PC-9 (cell line): ENCODE measurements around the gene DNASE2. TPM values are rescaled to one million over a fixed set of nuclear protein-coding genes. Genes with fewer than 3 reads are reported as not detected.

Source experiments
- BruUV-seq: library from RNA; stranded (reverse); fragments of 400-500 nt; replicated peaks from 2 replicates; lab custom pipeline; 2021; lab: Mats Ljungman, UMichigan
- CTCF ChIA-PET: fragments of 300-600 bp; sonication (Branson Sonifier 250); formaldehyde crosslinking; loops from one replicate; lab custom pipeline; 2022; ENCODE audit warnings: antibody characterized with exemption; lab: Charles Lee
- POLR2A ChIA-PET: fragments of 300-600 bp; sonication (Branson Sonifier 250); formaldehyde crosslinking; loops from one replicate; lab custom pipeline; 2022; ENCODE audit warnings: antibody characterized with exemption; ENCODE audit not compliant: unreplicated experiment; lab: Charles Lee
- DNase-seq, 2 experiments: peaks; one replicate each; pipeline versions ENCODE4 v3.0.0 to v3.0.0-alpha.2; 2015 to 2022; ENCODE audit warnings: mixed read lengths in 1 of 2
- H2AFZ ChIP-seq: fragments of 200-600 bp; sonication (generic); 2 replicates; pipeline ENCODE4 v1.8.1; 2017; ENCODE audit warnings: antibody characterized with exemption
- H3F3A ChIP-seq: fragments of 200-600 bp; sonication (generic); 2 replicates; pipeline ENCODE4 v1.8.1; 2017; ENCODE audit warnings: antibody characterized with exemption, mild to moderate bottlenecking, low read depth; ENCODE audit not compliant: insufficient read depth
- H3K27ac ChIP-seq: fragments of 200-600 bp; sonication (generic); 2 replicates; pipeline ENCODE4 v1.6.1; 2016; ENCODE audit warnings: mixed run types
- H3K27me3 ChIP-seq: fragments of 200-600 bp; sonication (generic); 2 replicates; pipeline ENCODE4 v1.6.1; 2016; ENCODE audit warnings: low read depth, mixed run types; ENCODE audit not compliant: insufficient read depth
- H3K36me3 ChIP-seq: fragments of 200-600 bp; sonication (generic); 2 replicates; pipeline ENCODE4 v1.6.1; 2016; ENCODE audit warnings: low read depth, mixed run types
- H3K4me1 ChIP-seq: fragments of 200-600 bp; sonication (generic); replicated peaks from 2 replicates; pipeline ENCODE4 v1.6.1; 2016; ENCODE audit warnings: mixed run types; ENCODE audit not compliant: insufficient read depth
- H3K4me2 ChIP-seq: fragments of 200-600 bp; sonication (generic); 2 replicates; pipeline ENCODE4 v1.6.1; 2017; ENCODE audit warnings: mixed run types
- H3K4me3 ChIP-seq: fragments of 200-600 bp; sonication (generic); 2 replicates; pipeline ENCODE4 v1.6.1; 2016; ENCODE audit warnings: mixed run types
- H3K79me2 ChIP-seq: fragments of 200-600 bp; sonication (generic); 2 replicates; pipeline ENCODE4 v1.6.1; 2017; ENCODE audit warnings: low read depth, mixed run types
- H3K9me2 ChIP-seq: fragments of 200-600 bp; sonication (generic); 2 replicates; pipeline ENCODE4 v1.8.1; 2017; ENCODE audit warnings: mild to moderate bottlenecking; ENCODE audit not compliant: insufficient read depth
- H3K9me3 ChIP-seq: fragments of 200-600 bp; sonication (generic); 2 replicates; pipeline ENCODE4 v1.8.1; 2016; ENCODE audit warnings: low read depth; ENCODE audit not compliant: insufficient read depth
- H4K20me1 ChIP-seq: fragments of 200-600 bp; sonication (generic); 2 replicates; pipeline ENCODE4 v1.8.1; 2017; ENCODE audit not compliant: insufficient read depth
- EZH2 ChIP-seq: fragments of 200-600 bp; sonication (generic); IDR thresholded peaks from 2 replicates; pipeline ENCODE4 v1.8.0; 2017; ENCODE audit warnings: antibody characterized with exemption, low read depth
- intact Hi-C: fragments of 100-400 bp; cut with micrococcal nuclease; formaldehyde crosslinking; loops from one replicate; pipeline ENCODE4 v1.10.0; 2022; ENCODE audit not compliant: unreplicated experiment
- total RNA-seq: library from RNA; stranded (reverse); gene quantifications from 2 replicates; pipeline ENCODE4 v1.2.3, GENCODE V29; 2021
- TF ChIP-seq, protein P1 (sequence below): fragments of 200-600 bp; sonication (generic); conservative IDR thresholded peaks from 2 replicates; pipeline ENCODE4 v1.6.1; 2017; ENCODE audit warnings: mixed run types, antibody characterized with exemption, mild to moderate bottlenecking, moderate library complexity

Gene DNASE2
- total RNA-seq, 1 experiment from 2014 or later, result 68.4 TPM

DNA sequence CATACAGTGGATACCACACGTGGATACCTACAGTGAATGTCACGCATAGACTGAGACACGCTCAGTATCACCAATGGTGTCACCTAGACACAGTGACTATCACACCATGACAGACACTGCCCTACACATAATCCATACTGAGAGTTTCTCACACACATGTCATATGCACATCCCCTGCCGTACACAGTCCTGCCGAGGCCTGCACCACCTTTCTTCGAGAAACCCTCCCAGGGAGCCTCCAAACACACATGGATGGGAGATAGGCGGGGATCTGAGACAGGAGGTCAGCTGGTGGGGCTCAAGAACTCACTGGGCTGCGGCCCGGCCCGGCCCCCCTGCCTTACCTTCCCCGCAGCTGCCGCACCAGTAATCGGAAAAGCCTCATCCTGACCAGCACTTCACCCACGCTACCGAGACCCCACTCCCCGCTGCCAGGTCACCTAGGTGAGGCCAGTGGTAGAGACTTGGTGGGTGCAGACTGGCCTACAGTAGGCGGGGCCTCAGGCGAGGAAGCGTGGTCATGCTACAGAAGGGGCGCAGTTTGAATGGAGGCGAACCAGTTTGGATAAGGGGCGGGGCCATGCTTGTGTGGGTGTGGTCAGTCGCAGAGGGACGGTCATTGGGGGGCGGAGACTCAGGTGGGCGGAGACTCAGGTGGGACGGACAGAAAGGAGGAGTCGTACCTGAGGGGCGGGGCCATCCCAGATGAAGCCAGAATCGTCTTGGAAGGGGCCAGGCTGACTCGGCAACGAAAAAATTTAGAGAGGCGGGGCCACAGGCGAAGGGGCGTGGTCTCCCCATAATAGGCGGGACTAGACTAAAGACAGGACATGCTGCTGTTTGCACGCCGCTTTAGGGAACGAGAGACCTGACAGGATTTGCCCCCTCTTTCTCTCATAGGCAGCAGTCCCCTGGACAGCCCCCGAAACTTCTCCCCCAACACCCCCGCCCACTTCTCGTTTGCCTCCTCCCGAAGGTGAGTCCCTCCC is 40.9 kb downstream of the DNASE2 start:
- CTCF ChIA-PET, result no interaction called here
- Histone ChIP-seq H3K4me1 (peaks cover 13% of the 10 kb centered on the region), H3K27ac (no peak overlapping the region), H3K9me3 (no peaks in the 10 kb centered on the region), H3K27me3 (no peaks in the 10 kb centered on the region), H3K4me2 (peak overlapping the region; percentile 78), H2AFZ (peak overlapping the region; percentile 64; the same call in 1 of the 2 replicates), H3K36me3 (no peaks in the 10 kb centered on the region), H3K9me2 (no peaks in the 10 kb centered on the region), H3F3A (peaks cover 41% of the 10 kb centered on the region), H3K79me2 (no peaks in the 10 kb centered on the region), H3K4me3 (peak overlapping the region; percentile 49; the same call in 1 of the 2 replicates), H4K20me1 (no peaks in the 10 kb centered on the region)
- POLR2A ChIA-PET, result no interaction called here
- BruUV-seq, result no TSS peak
- intact Hi-C loops, result loop anchor here (2.0 kb wide), 1 partner anchor 66 kb away; the partner anchor contains the start of gene HOOK2
- no peak for TF ChIP-seq EZH2
- TF ChIP-seq, protein P1, sequence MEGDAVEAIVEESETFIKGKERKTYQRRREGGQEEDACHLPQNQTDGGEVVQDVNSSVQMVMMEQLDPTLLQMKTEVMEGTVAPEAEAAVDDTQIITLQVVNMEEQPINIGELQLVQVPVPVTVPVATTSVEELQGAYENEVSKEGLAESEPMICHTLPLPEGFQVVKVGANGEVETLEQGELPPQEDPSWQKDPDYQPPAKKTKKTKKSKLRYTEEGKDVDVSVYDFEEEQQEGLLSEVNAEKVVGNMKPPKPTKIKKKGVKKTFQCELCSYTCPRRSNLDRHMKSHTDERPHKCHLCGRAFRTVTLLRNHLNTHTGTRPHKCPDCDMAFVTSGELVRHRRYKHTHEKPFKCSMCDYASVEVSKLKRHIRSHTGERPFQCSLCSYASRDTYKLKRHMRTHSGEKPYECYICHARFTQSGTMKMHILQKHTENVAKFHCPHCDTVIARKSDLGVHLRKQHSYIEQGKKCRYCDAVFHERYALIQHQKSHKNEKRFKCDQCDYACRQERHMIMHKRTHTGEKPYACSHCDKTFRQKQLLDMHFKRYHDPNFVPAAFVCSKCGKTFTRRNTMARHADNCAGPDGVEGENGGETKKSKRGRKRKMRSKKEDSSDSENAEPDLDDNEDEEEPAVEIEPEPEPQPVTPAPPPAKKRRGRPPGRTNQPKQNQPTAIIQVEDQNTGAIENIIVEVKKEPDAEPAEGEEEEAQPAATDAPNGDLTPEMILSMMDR, result no peak
- DNase-seq, result peak; percentile 85 to 97

DNA sequence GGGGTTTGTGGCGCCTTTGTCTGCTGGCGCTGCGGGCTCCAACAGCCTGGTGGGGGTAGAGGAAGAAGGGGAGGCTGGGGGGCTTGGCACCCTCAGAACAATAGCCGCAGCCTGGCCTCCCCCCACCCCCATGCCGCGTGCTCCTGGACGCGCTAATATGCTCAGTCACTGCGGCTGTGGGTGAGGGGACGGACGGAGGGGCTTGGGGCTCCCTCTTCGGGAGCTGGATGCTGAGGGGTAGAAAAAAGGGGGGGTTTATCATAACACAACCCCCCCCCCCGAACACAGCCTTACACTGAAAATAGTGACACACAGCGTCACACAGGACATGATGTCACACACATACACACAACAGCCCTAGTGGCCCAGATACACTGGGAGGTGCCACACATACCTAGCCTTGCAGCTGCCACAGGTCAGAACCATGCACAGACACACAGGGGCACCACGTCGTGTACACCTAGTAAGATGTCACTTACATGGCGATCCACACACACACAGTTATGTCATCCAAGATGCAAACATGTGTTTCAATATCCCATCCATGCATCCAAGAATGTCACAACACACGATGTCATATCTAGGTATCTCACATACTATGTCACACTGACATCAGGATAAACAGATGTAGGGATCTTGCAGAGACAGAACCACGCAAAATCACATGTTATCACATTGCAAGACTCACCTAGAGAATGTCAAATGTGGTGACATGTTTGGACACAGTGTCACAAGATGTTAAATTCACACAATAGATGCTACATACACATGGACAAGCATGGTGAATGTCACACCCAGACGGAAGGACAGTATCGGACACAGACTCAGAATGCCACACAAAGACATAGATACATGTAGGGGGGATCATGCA is 42.1 kb downstream of the DNASE2 start:
- peak overlapping the region; percentile 75 for H3K4me3 ChIP-seq
- intact Hi-C loops, result no loop called here
- H3K27me3 ChIP-seq, result peaks cover 5% of the 10 kb centered on the region; the same call in 1 of the 2 replicates
- no peaks in the 10 kb centered on the region for H3K9me3 ChIP-seq
- no peaks in the 10 kb centered on the region for H3K36me3 ChIP-seq
- H3K9me2 ChIP-seq, result no peaks in the 10 kb centered on the region
- TF ChIP-seq, protein P1, result no peak
- no peak for TF ChIP-seq EZH2
- H3F3A ChIP-seq, result peaks cover 49% of the 10 kb centered on the region
- no peak overlapping the region for H3K27ac ChIP-seq
- H2AFZ ChIP-seq, result no peak overlapping the region
- no peaks in the 10 kb centered on the region for H3K79me2 ChIP-seq
- POLR2A ChIA-PET, result no interaction called here
- no peak for DNase-seq
- BruUV-seq, result no TSS peak
- no peaks in the 10 kb centered on the region for H4K20me1 ChIP-seq
- CTCF ChIA-PET, result no interaction called here
- H3K4me1 ChIP-seq, result peaks cover 13% of the 10 kb centered on the region
- peak overlapping the region; percentile 92 for H3K4me2 ChIP-seq
